GM19467 (cell line): ENCODE measurements around the gene NKX2-3.

Experiments used
- ATAC-seq: cut with Tn5 transposase; IDR thresholded peaks from one replicate; pipeline ENCODE4 v1.9.1; 2021; ENCODE audit warnings: mild to moderate bottlenecking, moderate library complexity; ENCODE audit not compliant: unreplicated experiment

The NKX2-3 gene

GRCh38 chr10:99532687-99533495 is at the start of gene NKX2-3:
TSS of gene NKX2-3 (plus strand) at chr10:99532942. CDS start at chr10:99533132, 190 bp downstream.
- ATAC-seq: peak; percentile 69

GRCh38 chr10:99484626-99485581 is 47.8 kb upstream of the NKX2-3 start:
- ATAC-seq: no peak

- ATAC-seq: no peak
Measured at GRCh38 chr10:99487125-99487807, 45.5 kb upstream of the NKX2-3 start.

- no peak for ATAC-seq
Measured at GRCh38 chr10:99489271-99489670, 43.5 kb upstream of the NKX2-3 start.

- ATAC-seq: no peak
Measured at GRCh38 chr10:99497343-99498025, 35.3 kb upstream of the NKX2-3 start.

- ATAC-seq: no peak
Measured at GRCh38 chr10:99506416-99506815, 26.3 kb upstream of the NKX2-3 start.

GRCh38 chr10:99507265-99507664 is 25.5 kb upstream of the NKX2-3 start:
- ATAC-seq: no peak

GRCh38 chr10:99513061-99513460 is 19.7 kb upstream of the NKX2-3 start:
- no peak for ATAC-seq

- no peak for ATAC-seq
Measured at GRCh38 chr10:99519690-99520039, 13.1 kb upstream of the NKX2-3 start.

GRCh38 chr10:99520040-99520846 is 12.5 kb upstream of the NKX2-3 start:
- ATAC-seq: no peak

- no peak for ATAC-seq
Measured at GRCh38 chr10:99520847-99521764, 11.6 kb upstream of the NKX2-3 start.

- ATAC-seq: no peak
Measured at GRCh38 chr10:99521765-99522469, 10.8 kb upstream of the NKX2-3 start.

- ATAC-seq: no peak
Measured at GRCh38 chr10:99522470-99523250, 10.1 kb upstream of the NKX2-3 start.

GRCh38 chr10:99523251-99523773 is 9.4 kb upstream of the NKX2-3 start:
- ATAC-seq: no peak

- no peak for ATAC-seq
Measured at GRCh38 chr10:99524050-99524666, 8.6 kb upstream of the NKX2-3 start.

GRCh38 chr10:99524736-99525380 is 7.9 kb upstream of the NKX2-3 start:
- no peak for ATAC-seq
